IPS DF 4.7 (cell line): ENCODE measurements around the gene DISP3.

Source experiments
- DNase-seq: peaks from one replicate; pipeline ENCODE4 v3.0.0-alpha.2; 2013; ENCODE audit warnings: low spot score; ENCODE audit errors: extremely low read depth

DISP3 gene

DNA sequence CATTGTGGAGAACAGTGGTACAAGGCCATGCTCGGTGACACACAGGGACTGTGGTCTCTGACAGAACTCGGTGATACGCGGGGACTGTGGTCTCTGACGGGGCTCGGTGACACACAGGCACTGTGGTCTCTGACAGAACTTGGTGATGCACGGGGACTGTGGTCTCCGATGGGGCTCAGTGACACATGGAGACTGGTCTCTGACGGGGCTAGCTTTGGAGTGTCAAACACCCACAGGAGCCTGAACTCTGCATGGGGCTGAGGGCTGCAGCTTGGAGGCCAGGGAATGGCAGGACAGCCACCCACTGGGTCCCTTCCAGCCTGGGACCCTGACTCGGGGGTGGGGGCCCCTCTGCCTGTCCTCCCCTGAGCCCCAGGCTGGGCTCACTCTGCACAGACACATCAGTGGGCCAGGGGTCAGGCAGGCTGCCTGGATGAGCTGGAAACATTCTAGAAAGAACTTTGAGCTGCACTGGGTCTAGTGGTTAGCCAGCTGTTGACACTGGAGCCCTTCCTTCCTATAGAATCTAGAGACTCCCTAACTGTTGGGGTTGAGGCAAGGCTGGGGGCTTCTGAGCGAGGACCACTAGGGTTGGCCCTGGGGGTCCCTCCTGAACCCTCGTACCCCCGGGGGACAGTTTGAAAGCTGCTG lies 49.8 kb downstream of the DISP3 start:
- DNase-seq, result no peak

DNA sequence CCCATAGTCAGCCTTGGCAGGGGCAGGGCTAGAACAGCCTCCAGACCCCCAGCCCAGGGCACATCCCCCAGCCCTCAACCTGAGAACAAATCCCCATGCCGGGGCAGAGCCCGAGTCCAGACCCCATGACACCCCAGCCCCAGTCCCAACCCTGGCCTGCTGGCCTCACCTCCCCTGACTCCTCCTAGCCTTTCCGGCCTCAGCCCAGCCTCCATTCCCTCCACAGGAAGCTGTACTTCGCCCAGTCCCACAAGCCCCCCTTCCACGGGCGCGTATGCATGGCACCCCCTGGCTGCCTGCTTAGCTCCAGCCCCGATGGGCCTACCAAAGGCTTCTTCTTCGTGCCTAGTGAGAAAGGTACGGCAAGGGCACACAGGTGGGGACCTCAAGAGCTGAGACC lies 50.4 kb downstream of the DISP3 start:
- DNase-seq, result no peak

- DNase-seq, result no peak
These were observed 51.1 kb downstream of the DISP3 start for GRCh38 chr1:11529763-11530730.

- DNase-seq, result no peak
These were observed 51.9 kb downstream of the DISP3 start for GRCh38 chr1:11530731-11531311.

DNA sequence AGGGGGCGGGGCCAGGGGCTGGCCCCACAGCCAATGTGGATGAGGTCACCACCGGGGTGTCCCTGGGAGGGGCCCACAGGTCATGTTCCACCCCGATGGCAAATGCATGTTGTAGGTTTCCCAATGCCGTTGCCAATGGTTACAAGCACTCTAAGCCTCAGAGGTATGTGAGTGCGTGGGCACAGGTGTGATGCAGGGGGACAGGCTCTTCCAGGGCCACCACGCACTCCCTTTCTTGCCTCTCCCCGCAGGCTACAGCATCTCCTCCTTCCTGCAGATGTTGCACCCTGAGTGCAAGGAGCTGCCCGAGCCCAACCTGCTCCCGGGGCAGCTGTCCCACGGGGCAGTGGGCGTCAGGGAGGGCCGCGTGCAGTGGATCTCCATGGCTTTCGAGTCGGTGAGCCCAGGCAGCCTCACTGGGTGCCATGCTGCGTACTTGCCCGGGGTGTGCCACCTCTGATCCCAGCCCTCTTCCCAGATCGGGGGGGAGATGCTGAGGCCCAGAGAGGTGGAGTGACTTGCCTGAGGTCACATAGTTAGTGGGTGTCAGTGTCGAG lies 52.4 kb downstream of the DISP3 start:
- DNase-seq, result no peak

- no peak for DNase-seq
These were observed 53.0 kb downstream of the DISP3 start for GRCh38 chr1:11531943-11532342.

DNA sequence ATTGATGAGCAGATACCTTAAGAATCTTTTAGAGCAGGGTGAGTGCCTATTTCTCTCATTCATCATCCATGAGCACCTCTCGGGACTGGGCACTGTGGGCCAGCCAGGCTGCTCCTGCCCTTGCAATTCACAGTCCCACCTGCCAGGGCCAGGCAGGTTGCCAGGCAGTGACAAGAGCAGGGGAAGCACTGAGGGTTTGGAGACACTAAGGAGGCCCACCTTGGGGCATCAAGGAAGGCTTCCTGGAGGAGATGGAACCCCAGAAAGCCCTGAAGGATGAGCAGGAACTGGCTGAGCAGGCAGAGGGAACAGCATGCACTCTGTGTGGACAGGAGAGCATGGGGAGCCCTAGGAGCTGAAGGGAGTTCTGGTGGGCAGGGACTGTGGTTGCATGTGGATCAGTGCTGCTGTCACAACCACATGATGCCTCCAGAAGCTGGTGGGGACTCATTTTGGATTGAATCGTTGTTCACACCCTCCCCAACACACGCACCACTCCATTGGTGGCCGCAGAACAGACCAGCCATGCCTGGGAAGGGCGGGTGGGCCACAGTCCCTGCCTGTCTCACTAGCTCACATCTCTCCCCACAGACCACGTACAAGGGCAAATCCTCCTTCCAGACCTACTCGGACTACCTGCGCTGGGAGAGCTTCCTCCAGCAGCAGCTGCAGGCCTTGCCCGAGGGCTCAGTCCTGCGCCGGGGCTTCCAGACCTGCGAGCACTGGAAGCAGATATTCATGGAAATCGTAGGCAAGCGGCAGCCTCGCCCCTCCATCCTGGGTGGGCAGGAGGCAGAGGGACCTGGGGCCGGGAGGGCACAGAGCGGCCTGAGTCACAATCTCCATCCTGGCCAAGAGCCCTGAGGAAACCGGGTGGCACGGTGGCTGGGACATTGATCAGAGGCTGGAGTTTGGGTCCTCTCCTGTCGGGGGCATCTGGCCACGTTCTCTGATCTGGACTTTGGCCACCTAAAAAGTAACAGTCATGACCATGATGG lies 55.1 kb downstream of the DISP3 start:
- no peak for DNase-seq

- DNase-seq, result no peak
These were observed 55.9 kb downstream of the DISP3 start for GRCh38 chr1:11534846-11535245.

- no peak for DNase-seq
These were observed 56.4 kb downstream of the DISP3 start for GRCh38 chr1:11535316-11535715.

- DNase-seq, result no peak
These were observed 57.0 kb downstream of the DISP3 start for GRCh38 chr1:11535761-11536572.

GRCh38 chr1:11536573-11537379 lies 57.8 kb downstream of the DISP3 start:
- DNase-seq, result no peak

DNA sequence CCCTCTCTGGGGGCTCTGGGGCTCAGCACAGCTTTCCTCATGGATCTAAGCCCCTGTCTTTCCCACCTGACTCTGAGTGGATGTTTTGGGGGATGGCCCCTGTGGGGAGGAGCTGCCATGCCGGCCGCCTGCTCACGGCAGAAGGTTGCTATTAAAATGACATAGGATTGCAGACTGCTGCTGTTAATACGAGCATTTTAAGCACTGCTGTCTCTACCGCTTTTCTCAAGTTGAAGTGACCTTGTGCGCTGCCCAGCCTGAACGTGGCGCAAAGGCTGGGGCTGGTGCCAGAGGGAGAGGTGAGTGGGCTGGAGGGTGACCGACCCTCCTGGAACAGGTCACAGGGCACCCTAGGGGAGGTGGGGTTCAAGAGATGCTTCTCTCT lies 58.4 kb downstream of the DISP3 start:
- no peak for DNase-seq

GRCh38 chr1:11537854-11538591 lies 59.1 kb downstream of the DISP3 start:
- no peak for DNase-seq

GRCh38 chr1:11538886-11539285 lies 59.9 kb downstream of the DISP3 start:
- no peak for DNase-seq

- DNase-seq, result no peak
These were observed 61.2 kb downstream of the DISP3 start for GRCh38 chr1:11539850-11540772.

DNA sequence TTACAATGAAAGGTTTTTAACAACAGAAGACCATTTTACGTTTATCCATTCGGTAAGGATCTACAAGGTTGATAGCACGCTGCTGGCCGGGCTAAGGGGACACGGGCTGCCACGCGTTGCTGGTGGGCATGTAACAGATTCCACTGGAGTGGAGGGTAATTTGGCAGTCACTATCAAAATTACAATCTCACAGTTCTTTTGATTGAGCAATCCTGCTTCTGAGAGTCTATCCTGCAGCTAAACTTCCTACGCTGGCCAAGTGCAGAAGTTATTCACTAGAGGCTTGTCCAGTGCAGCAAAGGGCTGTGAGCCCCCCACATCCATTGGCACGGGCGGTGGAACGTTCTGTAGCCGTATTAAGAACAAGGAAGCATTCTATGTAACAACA lies 61.8 kb downstream of the DISP3 start:
- DNase-seq, result no peak

DNA sequence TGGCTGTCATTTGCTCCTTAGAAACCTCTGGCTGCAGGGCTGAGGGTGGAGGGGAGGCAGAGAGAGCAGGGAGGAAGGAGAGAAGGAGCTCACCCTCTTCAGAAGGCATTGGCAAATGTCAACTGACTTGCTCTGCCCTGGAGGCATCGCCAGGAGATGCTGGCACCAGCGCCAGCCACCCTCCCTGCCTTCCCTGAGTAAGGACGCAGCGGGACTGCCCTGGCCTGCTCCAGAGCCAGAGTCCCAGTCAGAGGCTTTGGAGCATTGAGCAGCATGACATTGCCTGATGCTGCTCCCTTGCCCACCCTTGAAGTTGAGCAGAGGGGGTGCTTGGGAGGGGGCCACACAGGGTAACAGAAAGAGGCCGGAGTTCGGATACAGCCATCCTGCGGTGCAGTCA lies 62.3 kb downstream of the DISP3 start:
- DNase-seq, result no peak
